CD14-positive monocyte (primary cell): ENCODE measurements around the gene NUDT1. TPM values are rescaled to one million over a fixed set of nuclear protein-coding genes. Genes with fewer than 3 reads are reported as not detected.

Source experiments
- DNase-seq, 3 donors: peaks; one replicate each; pipeline ENCODE4 v3.0.0-alpha.2; 2011 to 2022
- H2AFZ ChIP-seq: 2 replicates; pipeline ENCODE4 v1.6.0; 2012; ENCODE audit warnings: mild to moderate bottlenecking, low read depth, low read length, inconsistent platforms; ENCODE audit not compliant: insufficient read depth, poor library complexity, severe bottlenecking
- H3K27ac ChIP-seq, 2 donors: 1 replicate in 1 of 2; 2 replicates in 1 of 2; pipeline ENCODE4 v1.5.1; 2012 to 2013; ENCODE audit warnings: low read length in 2 of 2, control low read depth in 1 of 2, inconsistent platforms in 1 of 2, low read depth in 1 of 2, mild to moderate bottlenecking in 1 of 2
- H3K27me3 ChIP-seq, 2 donors: one replicate each; pipeline versions ENCODE4 v1.6.0 to v1.6.1; 2011 to 2013; ENCODE audit warnings: low read length in 2 of 2; ENCODE audit not compliant: control insufficient read depth in 2 of 2, insufficient read depth in 2 of 2
- H3K36me3 ChIP-seq, 2 donors: replicated peaks in 1 of 2; 1 replicate in 1 of 2; 2 replicates in 1 of 2; pipeline versions ENCODE4 v1.5.1 to v1.6.1; 2012 to 2013; ENCODE audit warnings: low read length in 2 of 2, control low read depth in 1 of 2, inconsistent platforms in 1 of 2, mild to moderate bottlenecking in 1 of 2; ENCODE audit not compliant: insufficient read depth in 2 of 2, control insufficient read depth in 1 of 2
- H3K4me1 ChIP-seq, 2 donors: 1 replicate in 1 of 2; 2 replicates in 1 of 2; pipeline versions ENCODE4 v1.5.1 to v1.6.1; 2012 to 2013; ENCODE audit warnings: low read length in 2 of 2, control low read depth in 1 of 2, inconsistent platforms in 1 of 2, mild to moderate bottlenecking in 1 of 2, moderate library complexity in 1 of 2; ENCODE audit not compliant: insufficient read depth in 2 of 2, control insufficient read depth in 1 of 2
- H3K4me2 ChIP-seq: replicated peaks from 2 replicates; pipeline ENCODE3; 2012; ENCODE audit warnings: low read length, moderate library complexity, mild to moderate bottlenecking; ENCODE audit not compliant: poor library complexity, severe bottlenecking; ENCODE audit errors: extremely low read depth
- H3K4me3 ChIP-seq, 3 experiments: fragments of 200-600 bp in 1 of 3; sonication (generic) in 1 of 3; replicated peaks in 1 of 3; 1 replicate in 2 of 3; 2 replicates in 1 of 3; pipeline ENCODE4 v1.5.1; 2011 to 2013; ENCODE audit warnings: low read length in 3 of 3, mild to moderate bottlenecking in 3 of 3, control low read depth in 2 of 3, low read depth in 2 of 3, inconsistent platforms in 1 of 3, moderate library complexity in 1 of 3
- H3K79me2 ChIP-seq: 2 replicates; pipeline ENCODE4 v1.6.0; 2012; ENCODE audit warnings: mild to moderate bottlenecking, control low read depth, inconsistent platforms, low read length, moderate library complexity; ENCODE audit not compliant: insufficient read depth
- H3K9ac ChIP-seq: 2 replicates; pipeline ENCODE4 v1.6.0; 2017; ENCODE audit warnings: low read length, mild to moderate bottlenecking; ENCODE audit not compliant: insufficient read depth, poor library complexity, severe bottlenecking
- H3K9me3 ChIP-seq, 2 donors: replicated peaks in 1 of 2; 1 replicate in 1 of 2; 2 replicates in 1 of 2; pipeline versions ENCODE4 v1.5.1 to v1.6.1; 2012 to 2013; ENCODE audit warnings: low read length in 2 of 2, control low read depth in 1 of 2; ENCODE audit not compliant: control insufficient read depth in 1 of 2, insufficient read depth in 1 of 2
- H4K20me1 ChIP-seq: 2 replicates; pipeline ENCODE4 v1.6.0; 2012; ENCODE audit warnings: mild to moderate bottlenecking, low read length, control low read depth, moderate library complexity; ENCODE audit not compliant: insufficient read depth
- H3K27ac Mint-ChIP-seq, 7 donors: one replicate each; pipeline ENCODE4 v1.8.0; 2020; ENCODE audit warnings: mild to moderate bottlenecking in 7 of 7, mixed read lengths in 7 of 7, moderate library complexity in 6 of 7, inconsistent platforms in 2 of 7
- H3K27me3 Mint-ChIP-seq, 3 donors: one replicate each; pipeline ENCODE4 v1.8.0; 2021 to 2022; ENCODE audit warnings: low read depth in 3 of 3, mild to moderate bottlenecking in 3 of 3, mixed read lengths in 3 of 3, moderate library complexity in 3 of 3, inconsistent platforms in 1 of 3
- H3K36me3 Mint-ChIP-seq, 2 donors: one replicate each; pipeline ENCODE4 v1.8.0; 2020; ENCODE audit warnings: mixed read lengths in 2 of 2, inconsistent platforms in 1 of 2, mild to moderate bottlenecking in 1 of 2
- H3K4me1 Mint-ChIP-seq: one replicate; pipeline ENCODE4 v1.8.0; 2020; ENCODE audit warnings: mild to moderate bottlenecking, mixed read lengths
- H3K4me3 Mint-ChIP-seq, 2 donors: one replicate each; pipeline ENCODE4 v1.8.0; 2020; ENCODE audit warnings: mild to moderate bottlenecking in 2 of 2, mixed read lengths in 2 of 2, moderate library complexity in 1 of 2
- H3K9me3 Mint-ChIP-seq, 7 donors: one replicate each; pipeline ENCODE4 v1.8.0; 2020 to 2022; ENCODE audit warnings: mixed read lengths in 7 of 7, mild to moderate bottlenecking in 6 of 7, moderate library complexity in 6 of 7, inconsistent platforms in 2 of 7
- WGBS: methylation state at CpG from one replicate; pipeline ENCODE4 v1.1.5; 2013; ENCODE audit warnings: missing lambda C conversion rate; ENCODE audit not compliant: insufficient coverage; 5-methylcytosine and 5-hydroxymethylcytosine counted together
- intact Hi-C, 2 donors: fragments of 100-400 bp; cut with micrococcal nuclease; formaldehyde crosslinking; loops; one replicate each; pipeline versions ENCODE4 v1.15.0 to v1.15.1; 2023
- polyA plus RNA-seq, 3 donors: library from polyadenylated mRNA; depleted of rRNA in 1 of 3; unstranded in 2 of 3; stranded (reverse) in 1 of 3; fragments of 300-500 nt in 2 of 3; fragments of >200 nt in 1 of 3; fragmentation: Illumina TruSeq in 2 of 3; gene quantifications; 1 replicate in 2 of 3; 2 replicates in 1 of 3; pipeline ENCODE4 v1.2.3, GENCODE V29; 2012 to 2021
- TF ChIP-seq, protein P1 (sequence below): fragments of 200-600 bp; IDR thresholded peaks from one replicate; pipeline ENCODE4 v1.8.0; 2022; ENCODE audit warnings: antibody characterized with exemption, mild to moderate bottlenecking

The NUDT1 gene
- polyA plus RNA-seq, 3 donors = 19.6 to 42.6 (median 40.8) TPM

GRCh38 chr7:2290877-2291276 lies 48.9 kb downstream of the NUDT1 start:
- intact Hi-C loops = no loop called here
- Histone ChIP-seq H3K36me3 (peaks cover 0 to 10% of the 10 kb centered on the region in 2 donors), H3K4me3 (no peak overlapping the region), H3K4me1 (no peaks in the 10 kb centered on the region), H3K9me3 (no peaks in the 10 kb centered on the region), H3K27me3 (no peaks in the 10 kb centered on the region), H3K27ac (no peak overlapping the region), H4K20me1 (peaks cover 10% of the 10 kb centered on the region), H3K79me2 (peaks cover 4% of the 10 kb centered on the region), H3K9ac (no peak overlapping the region), H2AFZ (no peak overlapping the region), H3K4me2 (no peak overlapping the region)
- H3K4me1 Mint-ChIP-seq = no peaks in the 10 kb centered on the region
- WGBS = 85% methylated on average over 4 of the region's 6 CpGs
- peaks cover 11 to 18% of the 10 kb centered on the region in 2 donors for H3K36me3 Mint-ChIP-seq
- DNase-seq = no peak
- TF ChIP-seq, protein P1, sequence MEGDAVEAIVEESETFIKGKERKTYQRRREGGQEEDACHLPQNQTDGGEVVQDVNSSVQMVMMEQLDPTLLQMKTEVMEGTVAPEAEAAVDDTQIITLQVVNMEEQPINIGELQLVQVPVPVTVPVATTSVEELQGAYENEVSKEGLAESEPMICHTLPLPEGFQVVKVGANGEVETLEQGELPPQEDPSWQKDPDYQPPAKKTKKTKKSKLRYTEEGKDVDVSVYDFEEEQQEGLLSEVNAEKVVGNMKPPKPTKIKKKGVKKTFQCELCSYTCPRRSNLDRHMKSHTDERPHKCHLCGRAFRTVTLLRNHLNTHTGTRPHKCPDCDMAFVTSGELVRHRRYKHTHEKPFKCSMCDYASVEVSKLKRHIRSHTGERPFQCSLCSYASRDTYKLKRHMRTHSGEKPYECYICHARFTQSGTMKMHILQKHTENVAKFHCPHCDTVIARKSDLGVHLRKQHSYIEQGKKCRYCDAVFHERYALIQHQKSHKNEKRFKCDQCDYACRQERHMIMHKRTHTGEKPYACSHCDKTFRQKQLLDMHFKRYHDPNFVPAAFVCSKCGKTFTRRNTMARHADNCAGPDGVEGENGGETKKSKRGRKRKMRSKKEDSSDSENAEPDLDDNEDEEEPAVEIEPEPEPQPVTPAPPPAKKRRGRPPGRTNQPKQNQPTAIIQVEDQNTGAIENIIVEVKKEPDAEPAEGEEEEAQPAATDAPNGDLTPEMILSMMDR = no peak
- H3K9me3 Mint-ChIP-seq = peaks cover 0 to 1% (median 0%) of the 10 kb centered on the region in 7 donors
- peaks cover 0 to 4% (median 0%) of the 10 kb centered on the region in 3 donors for H3K27me3 Mint-ChIP-seq
- H3K4me3 Mint-ChIP-seq = no peak overlapping the region
- peak overlapping the region in 2 of 7 donors; percentile 7 to 20 for H3K27ac Mint-ChIP-seq

- Histone ChIP-seq H3K27ac (no peak overlapping the region), H3K79me2 (peaks cover 24% of the 10 kb centered on the region), H3K9ac (no peak overlapping the region), H3K9me3 (no peaks in the 10 kb centered on the region), H3K4me2 (no peak overlapping the region), H4K20me1 (peaks cover 13% of the 10 kb centered on the region), H3K4me1 (peaks cover 15 to 23% of the 10 kb centered on the region in 2 donors), H3K4me3 (no peak overlapping the region), H3K27me3 (no peaks in the 10 kb centered on the region), H3K36me3 (no peaks in the 10 kb centered on the region), H2AFZ (no peak overlapping the region)
- TF ChIP-seq, protein P1 = no peak
- WGBS = 100% methylated on average over 3 of the region's 6 CpGs
- Mint-ChIP-seq H3K9me3 (peaks cover 0 to 2% (median 0%) of the 10 kb centered on the region in 7 donors), H3K27ac (peak overlapping the region in 1 of 7 donors; percentile 1), H3K4me3 (no peak overlapping the region), H3K4me1 (peaks cover 23% of the 10 kb centered on the region), H3K27me3 (peaks cover 0 to 4% (median 0%) of the 10 kb centered on the region in 3 donors), H3K36me3 (peaks cover 0 to 6% of the 10 kb centered on the region in 2 donors)
- intact Hi-C loops = no loop called here
- no peak for DNase-seq
Observed at GRCh38 chr7:2295936-2296620, 54.1 kb downstream of the NUDT1 start.
